ENCODE data around the gene DDR2.

DDR2 gene

DNA sequence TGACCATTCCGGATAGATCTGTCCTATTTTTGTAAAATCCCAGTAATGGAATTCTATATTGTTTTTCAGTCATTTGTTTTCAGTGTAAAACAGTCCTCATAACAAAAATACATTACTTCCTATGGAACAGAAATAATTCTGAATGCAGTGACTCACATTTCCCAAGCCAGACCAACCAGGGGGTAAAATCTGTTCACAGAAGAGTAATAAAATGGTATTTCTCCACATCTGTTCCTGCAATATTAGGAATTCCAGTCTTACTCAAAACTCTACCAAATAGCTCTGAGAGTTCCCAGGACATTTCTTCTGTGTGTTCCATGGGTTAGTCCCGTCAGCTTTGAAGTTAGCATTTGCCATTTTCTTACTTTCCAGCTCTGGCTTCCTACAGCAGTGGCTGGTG lies 2.6 kb upstream of the DDR2 start:
- H3K4me3 ChIP-seq (ENCODE audit: low read length): no peak overlapping the region
- no peak for DNase-seq (ENCODE audit: low read depth)

DNA sequence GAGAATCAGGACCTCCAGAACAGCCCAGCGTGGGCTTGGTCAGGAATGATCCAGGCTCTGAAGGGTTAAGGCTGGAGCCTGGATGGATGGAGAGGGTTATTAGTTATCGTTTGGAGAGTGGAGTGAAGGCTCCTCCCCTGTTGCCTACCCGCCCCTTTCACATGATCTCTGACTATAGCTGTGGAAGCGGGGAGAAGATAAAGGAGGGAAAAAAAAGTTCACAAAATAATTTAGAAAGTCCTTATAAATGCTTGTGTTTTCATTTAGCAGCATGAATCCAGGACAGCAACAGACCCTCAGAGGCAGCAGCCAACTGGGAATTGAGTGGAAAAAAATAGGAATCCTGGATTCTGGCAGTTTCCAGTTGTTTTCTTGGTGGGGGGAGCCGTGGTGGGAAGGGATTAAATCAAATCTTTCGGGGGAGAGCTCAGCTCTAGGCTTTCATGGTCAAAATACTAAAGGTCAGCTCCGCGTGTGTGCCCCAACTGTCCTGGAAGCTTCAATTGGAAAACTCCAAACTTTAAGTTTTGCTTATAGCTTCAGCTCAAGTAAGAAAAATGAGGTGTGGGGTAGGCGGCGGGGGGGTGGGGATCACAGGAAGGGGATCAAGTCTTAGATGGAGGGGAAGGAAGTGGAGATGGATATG lies 595 bp upstream of the DDR2 start:
- H3K4me3 ChIP-seq (ENCODE audit: low read length): no peak overlapping the region
- TF ChIP-seq, protein P1, sequence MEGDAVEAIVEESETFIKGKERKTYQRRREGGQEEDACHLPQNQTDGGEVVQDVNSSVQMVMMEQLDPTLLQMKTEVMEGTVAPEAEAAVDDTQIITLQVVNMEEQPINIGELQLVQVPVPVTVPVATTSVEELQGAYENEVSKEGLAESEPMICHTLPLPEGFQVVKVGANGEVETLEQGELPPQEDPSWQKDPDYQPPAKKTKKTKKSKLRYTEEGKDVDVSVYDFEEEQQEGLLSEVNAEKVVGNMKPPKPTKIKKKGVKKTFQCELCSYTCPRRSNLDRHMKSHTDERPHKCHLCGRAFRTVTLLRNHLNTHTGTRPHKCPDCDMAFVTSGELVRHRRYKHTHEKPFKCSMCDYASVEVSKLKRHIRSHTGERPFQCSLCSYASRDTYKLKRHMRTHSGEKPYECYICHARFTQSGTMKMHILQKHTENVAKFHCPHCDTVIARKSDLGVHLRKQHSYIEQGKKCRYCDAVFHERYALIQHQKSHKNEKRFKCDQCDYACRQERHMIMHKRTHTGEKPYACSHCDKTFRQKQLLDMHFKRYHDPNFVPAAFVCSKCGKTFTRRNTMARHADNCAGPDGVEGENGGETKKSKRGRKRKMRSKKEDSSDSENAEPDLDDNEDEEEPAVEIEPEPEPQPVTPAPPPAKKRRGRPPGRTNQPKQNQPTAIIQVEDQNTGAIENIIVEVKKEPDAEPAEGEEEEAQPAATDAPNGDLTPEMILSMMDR (IDR thresholded peaks at IDR 0.05; ENCODE audit: insufficient read depth, low read depth, low read length, missing control alignments): no peak
- DNase-seq (ENCODE audit: low read depth): no peak

More for the DNA sequence above, 2.6 kb upstream of the DDR2 start:
- TF ChIP-seq, protein P1 (IDR thresholded peaks at IDR 0.05; ENCODE audit: insufficient read depth, low read depth, low read length, missing control alignments): no peak

DNA sequence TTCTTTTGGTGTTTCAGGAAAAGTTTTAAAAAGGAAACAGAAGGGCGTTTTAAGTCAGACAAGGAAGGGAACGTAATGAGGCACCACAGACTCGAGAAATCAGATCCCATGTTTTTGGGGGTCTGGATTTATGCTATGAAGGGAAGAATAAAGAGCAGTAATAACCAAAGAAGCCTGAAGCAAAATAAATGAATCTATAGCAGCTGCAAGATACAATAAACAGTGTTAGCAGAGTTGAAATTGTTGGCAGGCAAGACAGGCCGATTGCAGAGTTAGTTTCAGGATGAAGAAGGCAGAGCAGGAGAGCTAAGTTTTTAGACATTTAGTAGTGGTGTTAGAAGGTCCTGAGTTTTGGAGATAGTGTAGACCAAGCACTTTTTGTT lies 425 bp downstream of the DDR2 start:
- TF ChIP-seq, protein P1 (IDR thresholded peaks at IDR 0.05; ENCODE audit: insufficient read depth, low read depth, low read length, missing control alignments): no peak
- no peak for DNase-seq (ENCODE audit: low read depth)
- H3K4me3 ChIP-seq (ENCODE audit: low read length): no peak overlapping the region

DNA sequence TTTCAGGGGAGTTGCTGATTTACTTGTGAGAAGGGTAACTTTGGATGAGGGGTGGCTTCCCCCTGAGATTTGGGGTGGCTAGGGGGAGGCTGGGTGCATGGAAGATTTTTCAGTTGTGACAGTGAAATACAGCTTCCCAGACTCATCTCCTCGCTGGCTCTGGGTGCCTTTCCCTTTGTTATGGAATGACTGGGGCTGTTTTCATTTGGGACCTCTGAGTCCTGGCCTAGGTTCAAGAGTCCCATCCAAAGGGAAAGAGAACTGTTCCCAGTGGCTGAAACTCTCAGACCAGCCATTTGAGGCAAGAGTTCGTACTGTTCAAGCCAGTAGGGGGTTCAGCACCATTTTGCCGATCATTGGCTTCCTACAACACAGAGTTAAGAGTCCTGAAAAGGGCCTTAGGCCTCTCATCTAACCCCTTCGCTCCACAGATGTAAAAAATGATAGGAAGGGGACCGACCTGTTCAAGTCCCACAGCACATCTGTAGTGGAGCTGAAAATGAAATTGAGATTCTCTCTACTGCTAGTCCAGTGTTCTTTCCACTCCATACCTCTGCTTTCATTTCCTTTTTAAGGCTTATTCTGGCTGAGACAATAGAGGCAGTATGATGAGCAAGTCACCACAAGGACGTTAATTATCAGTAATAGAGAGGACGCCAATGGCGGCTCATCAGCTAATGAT lies 958 bp downstream of the DDR2 start:
- no peak for DNase-seq (ENCODE audit: low read depth)
- TF ChIP-seq, protein P1 (IDR thresholded peaks at IDR 0.05; ENCODE audit: insufficient read depth, low read depth, low read length, missing control alignments): no peak
- no peak overlapping the region for H3K4me3 ChIP-seq (ENCODE audit: low read length)

DNA sequence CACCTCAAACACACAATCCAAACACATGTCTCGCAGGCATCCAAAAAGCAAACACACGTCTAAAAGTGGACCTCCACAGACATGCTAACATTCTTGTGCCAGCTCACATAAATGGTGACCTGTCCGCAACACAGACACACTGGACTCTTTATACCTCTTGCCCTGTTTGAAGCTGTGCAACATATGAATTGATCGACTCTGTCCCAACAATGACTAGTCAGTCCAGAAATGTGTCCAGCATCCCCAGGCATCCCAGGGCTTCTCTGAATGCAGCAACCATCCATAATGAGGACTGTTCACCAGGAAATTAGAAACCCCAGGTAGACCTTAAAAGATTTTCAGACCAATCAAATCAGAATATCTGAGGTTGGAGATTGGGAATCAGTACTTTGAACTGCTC lies 3.2 kb downstream of the DDR2 start:
- no peak for DNase-seq (ENCODE audit: low read depth)
- TF ChIP-seq, protein P1 (IDR thresholded peaks at IDR 0.05; ENCODE audit: insufficient read depth, low read depth, low read length, missing control alignments): no peak
- H3K4me3 ChIP-seq (ENCODE audit: low read length): no peak overlapping the region

DNA sequence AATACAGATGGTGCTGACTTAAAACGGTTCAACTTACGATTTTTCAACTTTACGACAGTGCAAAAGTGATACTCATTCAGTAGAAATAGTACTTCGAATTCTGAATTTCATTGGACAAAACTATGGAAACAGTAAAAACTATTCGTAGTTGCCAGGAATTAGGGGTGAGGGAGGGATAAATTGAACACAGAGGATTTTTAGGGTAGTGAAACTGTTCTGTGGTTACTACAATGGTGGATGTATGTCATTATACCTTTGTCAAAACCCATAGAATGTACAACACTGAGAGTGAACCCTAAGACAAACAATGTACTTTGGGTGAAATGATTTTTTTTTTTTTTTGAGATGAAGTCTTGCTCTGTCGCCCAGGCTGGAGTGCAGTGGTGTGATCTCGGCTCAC lies 7.5 kb downstream of the DDR2 start:
- H3K4me3 ChIP-seq (ENCODE audit: low read length): no peak overlapping the region
- TF ChIP-seq, protein P1 (IDR thresholded peaks at IDR 0.05; ENCODE audit: insufficient read depth, low read depth, low read length, missing control alignments): no peak
- DNase-seq (ENCODE audit: low read depth): no peak

DNA sequence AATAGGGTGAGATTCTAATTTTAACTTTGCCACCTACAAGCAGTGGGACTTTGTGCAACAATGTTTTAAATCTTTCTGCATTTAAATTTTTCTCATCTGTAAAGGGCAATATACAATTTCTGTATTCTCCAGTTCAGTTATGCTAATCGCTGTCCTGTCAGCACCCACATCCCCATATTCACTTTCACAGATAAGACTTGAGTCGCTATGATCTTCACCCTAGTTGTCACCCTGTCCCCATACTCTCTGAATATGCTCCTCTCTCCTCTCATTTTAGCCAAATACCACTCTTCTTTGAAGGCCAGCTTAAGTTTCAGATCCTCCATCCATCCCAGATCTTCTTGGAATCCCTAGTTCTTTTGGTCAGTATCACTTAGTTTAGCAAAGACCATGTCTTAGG lies 8.8 kb downstream of the DDR2 start:
- H3K4me3 ChIP-seq (ENCODE audit: low read length): no peak overlapping the region
- TF ChIP-seq, protein P1 (IDR thresholded peaks at IDR 0.05; ENCODE audit: insufficient read depth, low read depth, low read length, missing control alignments): no peak
- DNase-seq (ENCODE audit: low read depth): no peak

Data from epithelial cell of esophagus (primary cell).